ENCODE data around the gene RAB14.

Gene RAB14

DNA sequence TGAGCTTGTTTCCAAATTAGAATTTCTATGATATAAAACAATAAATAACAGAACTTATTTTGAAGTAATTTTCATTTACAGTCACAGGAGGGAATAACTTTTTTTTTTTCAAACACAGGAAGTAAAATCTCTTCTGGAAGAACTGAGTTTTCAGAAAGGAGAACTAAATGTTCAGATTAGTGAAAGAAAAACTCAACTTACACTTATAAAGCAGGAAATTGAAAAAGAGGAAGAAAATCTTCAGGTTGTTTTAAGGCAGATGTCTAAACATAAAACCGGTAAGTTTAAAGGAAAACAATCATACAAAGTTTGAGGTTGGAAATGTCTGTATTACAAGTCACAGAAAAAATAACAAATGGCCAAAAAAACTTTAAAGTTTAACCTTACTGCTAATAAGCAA, 41.6 kb downstream of the RAB14 start:
- TF ChIP-seq, protein P1, sequence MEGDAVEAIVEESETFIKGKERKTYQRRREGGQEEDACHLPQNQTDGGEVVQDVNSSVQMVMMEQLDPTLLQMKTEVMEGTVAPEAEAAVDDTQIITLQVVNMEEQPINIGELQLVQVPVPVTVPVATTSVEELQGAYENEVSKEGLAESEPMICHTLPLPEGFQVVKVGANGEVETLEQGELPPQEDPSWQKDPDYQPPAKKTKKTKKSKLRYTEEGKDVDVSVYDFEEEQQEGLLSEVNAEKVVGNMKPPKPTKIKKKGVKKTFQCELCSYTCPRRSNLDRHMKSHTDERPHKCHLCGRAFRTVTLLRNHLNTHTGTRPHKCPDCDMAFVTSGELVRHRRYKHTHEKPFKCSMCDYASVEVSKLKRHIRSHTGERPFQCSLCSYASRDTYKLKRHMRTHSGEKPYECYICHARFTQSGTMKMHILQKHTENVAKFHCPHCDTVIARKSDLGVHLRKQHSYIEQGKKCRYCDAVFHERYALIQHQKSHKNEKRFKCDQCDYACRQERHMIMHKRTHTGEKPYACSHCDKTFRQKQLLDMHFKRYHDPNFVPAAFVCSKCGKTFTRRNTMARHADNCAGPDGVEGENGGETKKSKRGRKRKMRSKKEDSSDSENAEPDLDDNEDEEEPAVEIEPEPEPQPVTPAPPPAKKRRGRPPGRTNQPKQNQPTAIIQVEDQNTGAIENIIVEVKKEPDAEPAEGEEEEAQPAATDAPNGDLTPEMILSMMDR (IDR thresholded peaks at IDR 0.05; ENCODE audit: low read depth, low read length, missing control alignments): no peak
- in situ Hi-C loops (cut with HindIII; ENCODE audit: low pct_ligation_motif_present, low sequenced_read_pairs): no loop called here
- Histone ChIP-seq H3K27me3 (replicated peaks) (no peaks in the 10 kb centered on the region), H3K4me3 (ENCODE audit: low read depth, low read length) (no peak overlapping the region), H3K36me3 (replicated peaks) (no peaks in the 10 kb centered on the region), H3K27ac (no peak overlapping the region)
- DNase-seq: no peak

DNA sequence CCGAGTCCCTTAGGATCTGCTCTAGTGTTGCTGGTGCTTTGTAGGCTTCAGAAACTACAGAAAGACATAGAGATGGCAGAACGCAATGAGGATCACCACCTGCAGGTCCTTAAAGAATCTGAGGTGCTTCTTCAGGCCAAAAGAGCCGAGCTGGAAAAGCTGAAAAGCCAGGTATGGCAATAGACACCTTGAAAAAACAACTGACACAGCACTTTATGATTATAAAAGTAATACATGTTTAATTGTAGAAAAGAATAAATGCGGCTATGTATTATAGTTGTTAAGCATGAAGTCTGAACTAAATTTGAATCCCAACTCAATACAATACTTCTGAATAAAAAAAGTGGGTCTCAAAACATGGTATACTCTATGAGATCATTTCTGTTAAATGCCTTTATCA, 43.7 kb downstream of the RAB14 start:
- DNase-seq: no peak
- Histone ChIP-seq H3K4me3 (ENCODE audit: low read depth, low read length) (no peak overlapping the region), H3K27ac (no peak overlapping the region), H3K36me3 (replicated peaks) (no peaks in the 10 kb centered on the region), H3K27me3 (replicated peaks) (no peaks in the 10 kb centered on the region)
- in situ Hi-C loops (cut with HindIII; ENCODE audit: low pct_ligation_motif_present, low sequenced_read_pairs): no loop called here
- TF ChIP-seq, protein P1 (IDR thresholded peaks at IDR 0.05; ENCODE audit: low read depth, low read length, missing control alignments): no peak

DNA sequence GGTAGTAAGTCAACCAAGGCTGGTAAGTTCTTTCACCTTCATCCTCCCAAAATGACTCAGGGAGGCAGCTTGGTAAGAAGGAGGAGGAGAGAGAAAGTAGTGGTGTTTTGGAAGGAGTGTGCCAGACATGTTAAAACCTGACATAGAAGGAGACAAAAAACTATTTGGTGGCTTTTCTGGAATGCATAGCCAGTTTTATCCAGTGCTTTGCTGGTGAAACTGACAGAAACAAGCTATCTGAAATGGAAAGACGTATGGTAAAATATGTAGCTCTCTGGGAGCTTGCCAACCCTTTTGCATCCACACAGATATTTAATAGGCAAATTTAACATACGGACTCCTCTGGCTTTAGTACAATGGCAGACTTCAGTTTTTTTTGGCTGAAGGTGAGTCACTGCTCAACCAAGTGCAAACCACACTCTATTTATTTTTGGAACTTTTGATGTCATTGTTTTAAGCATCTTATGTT, 45.4 kb downstream of the RAB14 start:
- H3K27ac ChIP-seq: no peak overlapping the region
- peak; percentile 71 for DNase-seq
- no peak overlapping the region for H3K4me3 ChIP-seq (ENCODE audit: low read depth, low read length)
- in situ Hi-C loops (cut with HindIII; ENCODE audit: low pct_ligation_motif_present, low sequenced_read_pairs): no loop called here
- TF ChIP-seq, protein P1 (IDR thresholded peaks at IDR 0.05; ENCODE audit: low read depth, low read length, missing control alignments): no peak
- H3K36me3 ChIP-seq (replicated peaks): no peaks in the 10 kb centered on the region
- H3K27me3 ChIP-seq (replicated peaks): no peaks in the 10 kb centered on the region

DNA sequence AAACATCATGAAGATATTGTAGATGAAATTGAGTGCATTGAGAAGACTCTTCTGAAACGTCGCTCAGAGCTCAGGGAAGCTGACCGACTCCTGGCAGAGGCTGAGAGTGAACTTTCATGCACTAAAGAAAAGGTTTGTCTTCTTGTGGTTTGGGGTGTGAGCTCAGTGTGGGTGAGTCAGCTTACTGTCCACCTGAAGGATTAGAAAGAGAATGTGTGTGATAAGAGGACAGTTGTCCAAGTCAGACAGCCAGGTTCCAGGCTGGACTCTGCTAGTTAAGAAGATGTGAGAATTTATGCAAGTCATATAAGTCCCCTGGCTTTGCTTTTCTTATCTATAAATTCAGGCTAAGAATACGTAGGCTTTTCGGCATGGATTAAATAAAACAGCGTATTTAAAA, 46.9 kb downstream of the RAB14 start:
- no peak for DNase-seq
- Histone ChIP-seq H3K4me3 (ENCODE audit: low read depth, low read length) (no peak overlapping the region), H3K36me3 (replicated peaks) (no peaks in the 10 kb centered on the region), H3K27ac (no peak overlapping the region), H3K27me3 (replicated peaks) (no peaks in the 10 kb centered on the region)
- TF ChIP-seq, protein P1 (IDR thresholded peaks at IDR 0.05; ENCODE audit: low read depth, low read length, missing control alignments): no peak
- in situ Hi-C loops (cut with HindIII; ENCODE audit: low pct_ligation_motif_present, low sequenced_read_pairs): no loop called here

DNA sequence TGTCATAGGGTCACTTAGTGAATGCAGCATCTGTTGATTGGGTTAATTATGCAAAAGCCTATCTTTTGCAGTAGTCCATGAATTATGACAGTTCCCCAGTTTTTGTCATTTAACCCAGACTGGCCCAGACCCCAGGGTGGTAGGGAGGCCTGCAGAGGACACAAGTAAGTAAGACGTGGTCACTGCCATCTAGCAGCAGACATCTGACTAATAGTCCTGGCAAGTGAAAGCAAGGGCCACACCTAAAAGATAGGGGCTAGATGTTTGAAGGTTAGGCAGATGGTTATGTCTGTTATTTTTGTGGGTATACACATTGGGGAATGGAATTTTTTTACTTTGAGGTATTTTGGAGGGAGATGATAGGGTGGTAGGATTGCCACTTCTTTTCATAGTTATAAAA, 48.0 kb downstream of the RAB14 start:
- Histone ChIP-seq H3K27ac (no peak overlapping the region), H3K4me3 (ENCODE audit: low read depth, low read length) (no peak overlapping the region), H3K27me3 (replicated peaks) (no peaks in the 10 kb centered on the region), H3K36me3 (replicated peaks) (no peaks in the 10 kb centered on the region)
- in situ Hi-C loops (cut with HindIII; ENCODE audit: low pct_ligation_motif_present, low sequenced_read_pairs): no loop called here
- TF ChIP-seq, protein P1 (IDR thresholded peaks at IDR 0.05; ENCODE audit: low read depth, low read length, missing control alignments): no peak
- DNase-seq: no peak

DNA sequence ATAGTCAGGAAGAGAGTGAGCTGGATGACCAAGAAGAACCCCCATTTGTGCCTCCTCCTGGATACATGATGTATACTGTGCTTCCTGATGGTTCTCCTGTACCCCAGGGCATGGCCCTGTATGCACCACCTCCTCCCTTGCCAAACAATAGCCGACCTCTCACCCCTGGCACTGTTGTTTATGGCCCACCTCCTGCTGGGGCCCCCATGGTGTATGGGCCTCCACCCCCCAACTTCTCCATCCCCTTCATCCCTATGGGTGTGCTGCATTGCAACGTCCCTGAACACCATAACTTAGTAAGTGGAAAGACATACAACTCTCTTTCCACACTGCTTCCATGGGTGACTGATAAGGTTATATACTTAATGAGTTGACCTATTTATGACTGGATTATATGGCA, 51.5 kb downstream of the RAB14 start:
- DNase-seq: no peak
- in situ Hi-C loops (cut with HindIII; ENCODE audit: low pct_ligation_motif_present, low sequenced_read_pairs): no loop called here
- no peaks in the 10 kb centered on the region for H3K36me3 ChIP-seq (replicated peaks)
- H3K4me3 ChIP-seq (ENCODE audit: low read depth, low read length): no peak overlapping the region
- H3K27ac ChIP-seq: no peak overlapping the region
- TF ChIP-seq, protein P1 (IDR thresholded peaks at IDR 0.05; ENCODE audit: low read depth, low read length, missing control alignments): no peak
- H3K27me3 ChIP-seq (replicated peaks): no peaks in the 10 kb centered on the region
